ENCODE data around the gene MEIOSIN. TPM values are rescaled to one million over a fixed set of nuclear protein-coding genes. Genes with fewer than 3 reads are reported as not detected.

The MEIOSIN gene
- total RNA-seq, 2 experiments from 2014 or later: not detected

DNA sequence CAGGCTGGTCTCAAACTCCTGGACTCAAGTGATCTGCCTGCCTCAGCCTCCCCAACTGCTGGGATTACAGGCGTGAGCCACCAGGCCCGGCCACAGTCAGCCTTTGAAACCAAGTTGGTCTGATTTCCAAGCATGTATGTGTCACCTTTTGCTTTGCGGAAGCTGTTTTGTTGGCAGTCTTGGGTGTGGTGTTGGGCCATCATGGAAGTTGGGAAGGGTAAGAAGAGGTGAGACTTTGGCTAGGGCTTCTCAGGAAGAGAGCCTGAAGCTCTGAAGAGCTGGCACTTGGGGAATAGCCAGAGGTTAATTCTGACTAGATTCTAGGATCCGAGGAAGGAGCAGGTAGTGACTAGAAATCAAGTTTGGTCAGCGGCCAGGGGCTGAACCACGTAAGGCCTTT, 79.1 kb downstream of the MEIOSIN start:
- Histone ChIP-seq H2AFZ (ENCODE audit: low read length) (no peak overlapping the region), H3K79me2 (ENCODE audit: insufficient read depth, low read depth, low read length) (no peaks in the 10 kb centered on the region), H3K4me3 (ENCODE audit: low read depth, low read length, poor library complexity, severe bottlenecking) (no peak overlapping the region), H3K36me3 (ENCODE audit: insufficient read depth, low read length) (peaks cover 20% of the 10 kb centered on the region), H3K4me1 (ENCODE audit: insufficient read depth, low read length, poor library complexity, severe bottlenecking) (peaks cover 14% of the 10 kb centered on the region), H3K27ac (ENCODE audit: low read depth, low read length, poor library complexity, severe bottlenecking) (no peak overlapping the region), H3K4me2 (ENCODE audit: low read length) (no peak overlapping the region), H3K9me2 (ENCODE audit: insufficient read depth, low read length) (no peaks in the 10 kb centered on the region), H3K9me3 (ENCODE audit: low read length) (no peaks in the 10 kb centered on the region), H4K20me1 (ENCODE audit: insufficient read depth, low read length) (no peaks in the 10 kb centered on the region)
- BruUV-seq (replicated peaks): no TSS peak
- intact Hi-C loops (cut with micrococcal nuclease; ENCODE audit: unreplicated experiment): no loop called here
- DNase-seq (ENCODE audit: low spot score): no peak
- ChIA-PET CTCF (ENCODE audit: unreplicated experiment) (interaction anchor here (0.6 kb wide), 1 partner anchor 62 kb away, joined by 3 read pairs; no protein-coding TSS in a partner anchor), POLR2A (no interaction called here)
- TF ChIP-seq EZH2phosphoT487 (IDR thresholded peaks at IDR 0.05; ENCODE audit: borderline replicate concordance, low read depth, low read length): no peak
- no peak for TF ChIP-seq CTCF (conservative IDR thresholded peaks at IDR 0.05; ENCODE audit: low read length)

Other genes with a start within 250 kb of the MEIOSIN start
- gene RTN2, start 236.4 kb upstream of the MEIOSIN start, total RNA-seq (2014; rRNA removed; shearing (Covaris generic)): 1.5 and 8.6 TPM in 2 replicates
- 7.6 and 9.1 TPM in 2 replicates for gene RTN2, start 236.4 kb upstream of the MEIOSIN start, total RNA-seq (2022)
- 1.4 and 1.6 TPM in 2 replicates for gene PPM1N, start 235.0 kb upstream of the MEIOSIN start, total RNA-seq (2014; rRNA removed; shearing (Covaris generic))
- gene PPM1N, start 235.0 kb upstream of the MEIOSIN start, total RNA-seq (2022): 2.8 and 2.9 TPM in 2 replicates
- gene VASP, start 226.0 kb upstream of the MEIOSIN start, total RNA-seq (2014; rRNA removed; shearing (Covaris generic)): 37.4 and 62.8 TPM in 2 replicates
- gene VASP, start 226.0 kb upstream of the MEIOSIN start, total RNA-seq (2022): 39.6 and 51.6 TPM in 2 replicates
- 4.4 and 5.8 TPM in 2 replicates for gene OPA3, start 148.6 kb upstream of the MEIOSIN start, total RNA-seq (2014; rRNA removed; shearing (Covaris generic))
- gene OPA3, start 148.6 kb upstream of the MEIOSIN start, total RNA-seq (2022): 10.6 and 12.0 TPM in 2 replicates
- 0.38 TPM in 1 of 2 replicates, not detected in the other for gene GPR4, start 131.2 kb upstream of the MEIOSIN start, total RNA-seq (2014; rRNA removed; shearing (Covaris generic))
- gene GPR4, start 131.2 kb upstream of the MEIOSIN start, total RNA-seq (2022): not detected in 2 replicates
- gene EML2, start 94.0 kb upstream of the MEIOSIN start, total RNA-seq (2014; rRNA removed; shearing (Covaris generic)): 23.6 and 26.1 TPM in 2 replicates
- gene EML2, start 94.0 kb upstream of the MEIOSIN start, total RNA-seq (2022): 47.5 and 52.5 TPM in 2 replicates
- gene GIPR, start 65.2 kb upstream of the MEIOSIN start, total RNA-seq (2014; rRNA removed; shearing (Covaris generic)): 6.6 and 7.9 TPM in 2 replicates
- 23.3 and 24.6 TPM in 2 replicates for gene GIPR, start 65.2 kb upstream of the MEIOSIN start, total RNA-seq (2022)
- 774 and 848 TPM in 2 replicates for gene SNRPD2, start 41.5 kb upstream of the MEIOSIN start, total RNA-seq (2014; rRNA removed; shearing (Covaris generic))
- 518 and 523 TPM in 2 replicates for gene SNRPD2, start 41.5 kb upstream of the MEIOSIN start, total RNA-seq (2022)
- 15.7 and 24.8 TPM in 2 replicates for gene QPCTL, start 40.8 kb upstream of the MEIOSIN start, total RNA-seq (2014; rRNA removed; shearing (Covaris generic))
- 25.1 and 26.3 TPM in 2 replicates for gene QPCTL, start 40.8 kb upstream of the MEIOSIN start, total RNA-seq (2022)
- gene FBXO46, start 2.5 kb upstream of the MEIOSIN start, total RNA-seq (2014; rRNA removed; shearing (Covaris generic)): 23.9 and 27.5 TPM in 2 replicates
- gene FBXO46, start 2.5 kb upstream of the MEIOSIN start, total RNA-seq (2022): 31.7 and 32.2 TPM in 2 replicates
- 9.4 and 10.2 TPM in 2 replicates for gene SIX5, start 35.8 kb downstream of the MEIOSIN start, total RNA-seq (2014; rRNA removed; shearing (Covaris generic))
- 15.2 and 18.6 TPM in 2 replicates for gene SIX5, start 35.8 kb downstream of the MEIOSIN start, total RNA-seq (2022)
- 12.8 and 14.9 TPM in 2 replicates for gene DMPK, start 49.1 kb downstream of the MEIOSIN start, total RNA-seq (2014; rRNA removed; shearing (Covaris generic))
- gene DMPK, start 49.1 kb downstream of the MEIOSIN start, total RNA-seq (2022): 34.7 and 46.9 TPM in 2 replicates
- gene DMWD, start 59.4 kb downstream of the MEIOSIN start, total RNA-seq (2014; rRNA removed; shearing (Covaris generic)): 27.1 and 43.2 TPM in 2 replicates
- 44.0 and 57.3 TPM in 2 replicates for gene DMWD, start 59.4 kb downstream of the MEIOSIN start, total RNA-seq (2022)
- 0.16 and 0.21 TPM in 2 replicates for gene RSPH6A, start 81.9 kb downstream of the MEIOSIN start, total RNA-seq (2014; rRNA removed; shearing (Covaris generic))
- 0.63 and 0.72 TPM in 2 replicates for gene RSPH6A, start 81.9 kb downstream of the MEIOSIN start, total RNA-seq (2022)
- gene SYMPK, start 129.7 kb downstream of the MEIOSIN start, total RNA-seq (2014; rRNA removed; shearing (Covaris generic)): 84.4 and 116 TPM in 2 replicates
- gene SYMPK, start 129.7 kb downstream of the MEIOSIN start, total RNA-seq (2022): 118 and 133 TPM in 2 replicates
- not detected in 2 replicates for gene FOXA3, start 130.9 kb downstream of the MEIOSIN start, total RNA-seq (2014; rRNA removed; shearing (Covaris generic))
- gene FOXA3, start 130.9 kb downstream of the MEIOSIN start, total RNA-seq (2022): 0.57 TPM in 1 of 2 replicates, not detected in the other
- gene IRF2BP1, start 152.7 kb downstream of the MEIOSIN start, total RNA-seq (2014; rRNA removed; shearing (Covaris generic)): 47.4 and 53.5 TPM in 2 replicates
- gene IRF2BP1, start 152.7 kb downstream of the MEIOSIN start, total RNA-seq (2022): 25.4 and 30.9 TPM in 2 replicates
- gene MYPOP, start 169.2 kb downstream of the MEIOSIN start, total RNA-seq (2014; rRNA removed; shearing (Covaris generic)): 5.2 and 5.3 TPM in 2 replicates
- 15.6 and 16.1 TPM in 2 replicates for gene MYPOP, start 169.2 kb downstream of the MEIOSIN start, total RNA-seq (2022)
- not detected in 2 replicates for gene NANOS2, start 181.3 kb downstream of the MEIOSIN start, total RNA-seq (2014; rRNA removed; shearing (Covaris generic))
- gene NANOS2, start 181.3 kb downstream of the MEIOSIN start, total RNA-seq (2022): not detected in 2 replicates
- not detected in 2 replicates for gene NOVA2, start 240.4 kb downstream of the MEIOSIN start, total RNA-seq (2014; rRNA removed; shearing (Covaris generic))
- 0.19 and 0.30 TPM in 2 replicates for gene NOVA2, start 240.4 kb downstream of the MEIOSIN start, total RNA-seq (2022)

Measured in OCI-LY7 (cell line).